ENCODE data around the gene CHDH.

DNA sequence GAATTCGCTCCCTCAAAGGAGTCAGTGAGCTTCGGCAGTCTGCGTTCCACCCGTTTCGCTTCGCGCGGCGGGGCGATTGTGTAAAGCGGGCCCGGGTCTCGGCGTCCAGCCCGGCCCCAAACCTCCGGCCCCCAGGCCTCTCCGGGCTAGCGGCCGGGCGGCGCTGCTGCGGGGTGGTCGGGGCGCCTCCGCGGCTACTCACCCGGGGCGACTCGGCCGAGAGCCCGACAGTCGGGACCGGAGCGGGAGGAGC lies 412 bp downstream of the CHDH start:
- TF ChIP-seq, protein P1, sequence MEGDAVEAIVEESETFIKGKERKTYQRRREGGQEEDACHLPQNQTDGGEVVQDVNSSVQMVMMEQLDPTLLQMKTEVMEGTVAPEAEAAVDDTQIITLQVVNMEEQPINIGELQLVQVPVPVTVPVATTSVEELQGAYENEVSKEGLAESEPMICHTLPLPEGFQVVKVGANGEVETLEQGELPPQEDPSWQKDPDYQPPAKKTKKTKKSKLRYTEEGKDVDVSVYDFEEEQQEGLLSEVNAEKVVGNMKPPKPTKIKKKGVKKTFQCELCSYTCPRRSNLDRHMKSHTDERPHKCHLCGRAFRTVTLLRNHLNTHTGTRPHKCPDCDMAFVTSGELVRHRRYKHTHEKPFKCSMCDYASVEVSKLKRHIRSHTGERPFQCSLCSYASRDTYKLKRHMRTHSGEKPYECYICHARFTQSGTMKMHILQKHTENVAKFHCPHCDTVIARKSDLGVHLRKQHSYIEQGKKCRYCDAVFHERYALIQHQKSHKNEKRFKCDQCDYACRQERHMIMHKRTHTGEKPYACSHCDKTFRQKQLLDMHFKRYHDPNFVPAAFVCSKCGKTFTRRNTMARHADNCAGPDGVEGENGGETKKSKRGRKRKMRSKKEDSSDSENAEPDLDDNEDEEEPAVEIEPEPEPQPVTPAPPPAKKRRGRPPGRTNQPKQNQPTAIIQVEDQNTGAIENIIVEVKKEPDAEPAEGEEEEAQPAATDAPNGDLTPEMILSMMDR (IDR thresholded peaks at IDR 0.05): no peak
- TF ChIP-seq EP300 (IDR thresholded peaks at IDR 0.05) (no peak), POLR2A (IDR thresholded peaks at IDR 0.05) (no peak)
